PC-3 (cell line): ENCODE results near the gene GPATCH3.

Experiments used
- EZH2phosphoT487 ChIP-seq: fragments of 300-600 bp; sonication (generic); IDR thresholded peaks from 2 replicates; pipeline ENCODE4 v1.6.1; 2018; ENCODE audit warnings: mild to moderate bottlenecking, antibody characterized with exemption, low read length, borderline replicate concordance
- TF ChIP-seq, protein P1 (sequence below): fragments of 300-600 bp; sonication (generic); conservative IDR thresholded peaks from 2 replicates; pipeline ENCODE4 v1.5.1; 2017; ENCODE audit warnings: antibody characterized with exemption, low read depth, mild to moderate bottlenecking, low read length

DNA sequence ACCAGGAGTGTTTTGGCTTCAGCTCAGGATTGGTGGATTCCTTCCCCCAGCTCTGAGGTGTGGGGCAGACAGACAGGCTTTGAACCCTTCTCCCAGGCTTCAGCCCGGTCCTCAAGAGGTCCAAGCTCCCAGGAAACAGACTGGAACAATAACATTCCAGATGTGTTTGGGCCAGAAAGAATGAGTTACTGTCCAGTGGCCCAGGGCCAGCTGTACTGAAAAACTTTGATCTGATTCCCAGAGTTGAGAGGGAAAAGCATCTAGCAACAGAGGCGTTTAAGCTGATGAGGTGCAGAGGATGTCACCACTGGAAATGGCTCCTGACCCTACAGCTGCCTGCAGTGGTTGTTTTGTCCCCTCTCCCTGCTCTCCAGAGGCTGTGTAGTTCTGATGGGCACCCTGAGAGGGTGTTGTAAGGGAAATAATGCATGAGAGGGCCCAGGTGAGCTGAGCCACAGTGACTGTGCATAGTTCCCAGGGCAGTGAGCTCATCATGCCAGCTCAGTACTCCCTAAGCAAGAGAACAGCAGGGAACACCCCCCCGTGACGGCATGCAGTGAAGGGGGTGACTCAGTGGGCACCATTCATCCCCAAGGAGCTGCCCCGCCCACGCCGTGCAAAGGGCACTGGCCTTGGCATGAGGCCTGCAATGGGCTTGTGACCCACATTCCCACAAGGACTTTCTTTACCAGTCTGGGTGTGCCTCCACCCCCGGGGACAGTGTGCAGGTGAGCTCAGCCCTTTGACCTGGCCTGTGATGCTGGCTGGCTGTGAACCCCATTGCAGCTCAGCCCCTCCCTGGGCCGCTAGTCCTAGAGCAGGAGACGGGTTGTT lies 51.1 kb downstream of the GPATCH3 start:
- TF ChIP-seq, protein P1, sequence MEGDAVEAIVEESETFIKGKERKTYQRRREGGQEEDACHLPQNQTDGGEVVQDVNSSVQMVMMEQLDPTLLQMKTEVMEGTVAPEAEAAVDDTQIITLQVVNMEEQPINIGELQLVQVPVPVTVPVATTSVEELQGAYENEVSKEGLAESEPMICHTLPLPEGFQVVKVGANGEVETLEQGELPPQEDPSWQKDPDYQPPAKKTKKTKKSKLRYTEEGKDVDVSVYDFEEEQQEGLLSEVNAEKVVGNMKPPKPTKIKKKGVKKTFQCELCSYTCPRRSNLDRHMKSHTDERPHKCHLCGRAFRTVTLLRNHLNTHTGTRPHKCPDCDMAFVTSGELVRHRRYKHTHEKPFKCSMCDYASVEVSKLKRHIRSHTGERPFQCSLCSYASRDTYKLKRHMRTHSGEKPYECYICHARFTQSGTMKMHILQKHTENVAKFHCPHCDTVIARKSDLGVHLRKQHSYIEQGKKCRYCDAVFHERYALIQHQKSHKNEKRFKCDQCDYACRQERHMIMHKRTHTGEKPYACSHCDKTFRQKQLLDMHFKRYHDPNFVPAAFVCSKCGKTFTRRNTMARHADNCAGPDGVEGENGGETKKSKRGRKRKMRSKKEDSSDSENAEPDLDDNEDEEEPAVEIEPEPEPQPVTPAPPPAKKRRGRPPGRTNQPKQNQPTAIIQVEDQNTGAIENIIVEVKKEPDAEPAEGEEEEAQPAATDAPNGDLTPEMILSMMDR = peak; percentile 17; the same call in 1 of the 2 replicates
- TF ChIP-seq EZH2phosphoT487 = no peak
